ENCODE data around the gene GOLGA3.
"Not testable (repeated sequence)": the region's sequence is repeated elsewhere in the genome, so short reads cannot be mapped to it uniquely, and the experiment has no call there.

Gene GOLGA3

GRCh38 chr12:132788375-132789098 lies 40.1 kb downstream of the GOLGA3 start:
- Histone ChIP-seq H3K27ac (ENCODE audit: low read length) (no peak overlapping the region), H3K9me3 (ENCODE audit: control insufficient read depth in 1 of 2, low read length in 2 of 2) (no peaks in the 10 kb centered on the region), H3K4me1 (ENCODE audit: control insufficient read depth in 1 of 2, insufficient read depth in 2 of 2, low read length in 2 of 2) (no peaks in the 10 kb centered on the region), H3K27me3 (ENCODE audit: low read depth, low read length) (no peaks in the 10 kb centered on the region), H3K36me3 (ENCODE audit: control insufficient read depth in 1 of 2, insufficient read depth in 2 of 2, low read length in 2 of 2) (peaks cover 25 to 69% of the 10 kb centered on the region in 2 donors), H3K4me3 (ENCODE audit: low read depth in 1 of 2, low read length in 2 of 2) (no peak overlapping the region)

- Histone ChIP-seq H3K27ac (ENCODE audit: low read length) (no peak overlapping the region), H3K4me1 (ENCODE audit: control insufficient read depth in 1 of 2, insufficient read depth in 2 of 2, low read length in 2 of 2) (no peaks in the 10 kb centered on the region), H3K9me3 (ENCODE audit: control insufficient read depth in 1 of 2, low read length in 2 of 2) (no peaks in the 10 kb centered on the region), H3K4me3 (ENCODE audit: low read depth in 1 of 2, low read length in 2 of 2) (no peak overlapping the region), H3K36me3 (ENCODE audit: control insufficient read depth in 1 of 2, insufficient read depth in 2 of 2, low read length in 2 of 2) (peaks cover 25 to 75% of the 10 kb centered on the region in 2 donors), H3K27me3 (ENCODE audit: low read depth, low read length) (no peaks in the 10 kb centered on the region)
Observed at GRCh38 chr12:132787877-132788276, 40.8 kb downstream of the GOLGA3 start.

- Histone ChIP-seq H3K4me1 (ENCODE audit: control insufficient read depth in 1 of 2, insufficient read depth in 2 of 2, low read length in 2 of 2) (no peaks in the 10 kb centered on the region), H3K9me3 (ENCODE audit: control insufficient read depth in 1 of 2, low read length in 2 of 2) (no peaks in the 10 kb centered on the region), H3K4me3 (ENCODE audit: low read depth in 1 of 2, low read length in 2 of 2) (no peak overlapping the region), H3K36me3 (ENCODE audit: control insufficient read depth in 1 of 2, insufficient read depth in 2 of 2, low read length in 2 of 2) (peaks cover 29 to 80% of the 10 kb centered on the region in 2 donors), H3K27ac (ENCODE audit: low read length) (no peak overlapping the region), H3K27me3 (ENCODE audit: low read depth, low read length) (no peaks in the 10 kb centered on the region)
Observed at GRCh38 chr12:132786192-132786591, 42.5 kb downstream of the GOLGA3 start.

- no peaks in the 10 kb centered on the region for H3K27me3 ChIP-seq (ENCODE audit: low read depth, low read length)
- peaks cover 39 to 88% of the 10 kb centered on the region in 2 donors for H3K36me3 ChIP-seq (ENCODE audit: control insufficient read depth in 1 of 2, insufficient read depth in 2 of 2, low read length in 2 of 2)
- H3K4me3 ChIP-seq (ENCODE audit: low read depth in 1 of 2, low read length in 2 of 2): no peak overlapping the region
- H3K9me3 ChIP-seq (ENCODE audit: control insufficient read depth in 1 of 2, low read length in 2 of 2): no peaks in the 10 kb centered on the region
- H3K27ac ChIP-seq (ENCODE audit: low read length): no peak overlapping the region
- no peaks in the 10 kb centered on the region for H3K4me1 ChIP-seq (ENCODE audit: control insufficient read depth in 1 of 2, insufficient read depth in 2 of 2, low read length in 2 of 2)
Observed at GRCh38 chr12:132784580-132784979, 44.1 kb downstream of the GOLGA3 start.

- no peak overlapping the region for H3K27ac ChIP-seq (ENCODE audit: low read length)
- H3K9me3 ChIP-seq (ENCODE audit: control insufficient read depth in 1 of 2, low read length in 2 of 2): no peaks in the 10 kb centered on the region
- no peaks in the 10 kb centered on the region for H3K4me1 ChIP-seq (ENCODE audit: control insufficient read depth in 1 of 2, insufficient read depth in 2 of 2, low read length in 2 of 2)
- H3K4me3 ChIP-seq (ENCODE audit: low read depth in 1 of 2, low read length in 2 of 2): no peak overlapping the region
- no peaks in the 10 kb centered on the region for H3K27me3 ChIP-seq (ENCODE audit: low read depth, low read length)
- peaks cover 42 to 84% of the 10 kb centered on the region in 2 donors for H3K36me3 ChIP-seq (ENCODE audit: control insufficient read depth in 1 of 2, insufficient read depth in 2 of 2, low read length in 2 of 2)
Observed at GRCh38 chr12:132783917-132784531, 44.6 kb downstream of the GOLGA3 start.

- Histone ChIP-seq H3K4me1 (ENCODE audit: control insufficient read depth in 1 of 2, insufficient read depth in 2 of 2, low read length in 2 of 2) (peaks cover 0 to 8% of the 10 kb centered on the region in 2 donors), H3K27ac (ENCODE audit: low read length) (no peak overlapping the region), H3K36me3 (ENCODE audit: control insufficient read depth in 1 of 2, insufficient read depth in 2 of 2, low read length in 2 of 2) (peaks cover 42 to 80% of the 10 kb centered on the region in 2 donors), H3K27me3 (ENCODE audit: low read depth, low read length) (no peaks in the 10 kb centered on the region), H3K9me3 (ENCODE audit: control insufficient read depth in 1 of 2, low read length in 2 of 2) (no peaks in the 10 kb centered on the region), H3K4me3 (ENCODE audit: low read depth in 1 of 2, low read length in 2 of 2) (no peak overlapping the region)
Observed at GRCh38 chr12:132781938-132782337, 46.7 kb downstream of the GOLGA3 start.

- no peaks in the 10 kb centered on the region for H3K27me3 ChIP-seq (ENCODE audit: low read depth, low read length)
- H3K36me3 ChIP-seq (ENCODE audit: control insufficient read depth in 1 of 2, insufficient read depth in 2 of 2, low read length in 2 of 2): peaks cover 54 to 78% of the 10 kb centered on the region in 2 donors
- no peak overlapping the region for H3K27ac ChIP-seq (ENCODE audit: low read length)
- no peak overlapping the region for H3K4me3 ChIP-seq (ENCODE audit: low read depth in 1 of 2, low read length in 2 of 2)
- H3K9me3 ChIP-seq (ENCODE audit: control insufficient read depth in 1 of 2, low read length in 2 of 2): no peaks in the 10 kb centered on the region
- peaks cover 0 to 21% of the 10 kb centered on the region in 2 donors for H3K4me1 ChIP-seq (ENCODE audit: control insufficient read depth in 1 of 2, insufficient read depth in 2 of 2, low read length in 2 of 2)
Observed at GRCh38 chr12:132779781-132780353, 48.8 kb downstream of the GOLGA3 start.

GRCh38 chr12:132777614-132778013 lies 51.1 kb downstream of the GOLGA3 start:
- no peaks in the 10 kb centered on the region for H3K27me3 ChIP-seq (ENCODE audit: low read depth, low read length)
- H3K4me1 ChIP-seq (ENCODE audit: control insufficient read depth in 1 of 2, insufficient read depth in 2 of 2, low read length in 2 of 2): peaks cover 0 to 21% of the 10 kb centered on the region in 2 donors
- H3K4me3 ChIP-seq (ENCODE audit: low read depth in 1 of 2, low read length in 2 of 2): no peak overlapping the region
- no peaks in the 10 kb centered on the region for H3K9me3 ChIP-seq (ENCODE audit: control insufficient read depth in 1 of 2, low read length in 2 of 2)
- peaks cover 52 to 79% of the 10 kb centered on the region in 2 donors for H3K36me3 ChIP-seq (ENCODE audit: control insufficient read depth in 1 of 2, insufficient read depth in 2 of 2, low read length in 2 of 2)
- H3K27ac ChIP-seq (ENCODE audit: low read length): no peak overlapping the region

- Histone ChIP-seq H3K27me3 (ENCODE audit: low read depth, low read length) (no peaks in the 10 kb centered on the region), H3K4me1 (ENCODE audit: control insufficient read depth in 1 of 2, insufficient read depth in 2 of 2, low read length in 2 of 2) (peaks cover 0 to 21% of the 10 kb centered on the region in 2 donors), H3K27ac (ENCODE audit: low read length) (no peak overlapping the region), H3K36me3 (ENCODE audit: control insufficient read depth in 1 of 2, insufficient read depth in 2 of 2, low read length in 2 of 2) (peaks cover 47 to 74% of the 10 kb centered on the region in 2 donors), H3K9me3 (ENCODE audit: control insufficient read depth in 1 of 2, low read length in 2 of 2) (no peaks in the 10 kb centered on the region), H3K4me3 (ENCODE audit: low read depth in 1 of 2, low read length in 2 of 2) (no peak overlapping the region)
Observed at GRCh38 chr12:132776816-132777568, 51.7 kb downstream of the GOLGA3 start.

GRCh38 chr12:132776230-132776625 lies 52.4 kb downstream of the GOLGA3 start:
- not testable (repeated sequence) for H3K27me3 ChIP-seq (ENCODE audit: low read depth, low read length); H3K4me3 ChIP-seq (ENCODE audit: low read depth in 1 of 2, low read length in 2 of 2); H3K27ac ChIP-seq (ENCODE audit: low read length); H3K9me3 ChIP-seq (ENCODE audit: control insufficient read depth in 1 of 2, low read length in 2 of 2)
- Histone ChIP-seq H3K4me1 (ENCODE audit: control insufficient read depth in 1 of 2, insufficient read depth in 2 of 2, low read length in 2 of 2) (peaks cover 0 to 21% of the 10 kb centered on the region in 2 donors), H3K36me3 (ENCODE audit: control insufficient read depth in 1 of 2, insufficient read depth in 2 of 2, low read length in 2 of 2) (peaks cover 41 to 66% of the 10 kb centered on the region in 2 donors)
